Keratinocyte (primary cell): Measurements from ENCODE around the gene SLC39A5.
"Not testable (repeated sequence)": the region's sequence is repeated elsewhere in the genome, so short reads cannot be mapped to it uniquely, and the experiment has no call there.

Source experiments
- EZH2 ChIP-seq: IDR thresholded peaks from one replicate; pipeline ENCODE4 v1.6.1; 2012; ENCODE audit warnings: inconsistent platforms, mild to moderate bottlenecking, low read length, moderate library complexity
- TF ChIP-seq, protein P1 (sequence below), 3 experiments: IDR thresholded peaks in 1 of 3; conservative IDR thresholded peaks in 1 of 3; optimal IDR thresholded peaks in 1 of 3; 2 replicates in 2 of 3; 3 replicates in 1 of 3; pipeline versions ENCODE3 to v1.5.1; 2011; ENCODE audit warnings: low read length in 3 of 3, mild to moderate bottlenecking in 3 of 3, moderate library complexity in 2 of 3, control low read depth in 1 of 3, inconsistent platforms in 1 of 3; ENCODE audit not compliant: insufficient read depth in 2 of 3; ENCODE audit errors: extremely low read depth in 1 of 3

GRCh38 chr12:56284263-56284662 lies 54.4 kb downstream of the SLC39A5 start:
- TF ChIP-seq, protein P1, sequence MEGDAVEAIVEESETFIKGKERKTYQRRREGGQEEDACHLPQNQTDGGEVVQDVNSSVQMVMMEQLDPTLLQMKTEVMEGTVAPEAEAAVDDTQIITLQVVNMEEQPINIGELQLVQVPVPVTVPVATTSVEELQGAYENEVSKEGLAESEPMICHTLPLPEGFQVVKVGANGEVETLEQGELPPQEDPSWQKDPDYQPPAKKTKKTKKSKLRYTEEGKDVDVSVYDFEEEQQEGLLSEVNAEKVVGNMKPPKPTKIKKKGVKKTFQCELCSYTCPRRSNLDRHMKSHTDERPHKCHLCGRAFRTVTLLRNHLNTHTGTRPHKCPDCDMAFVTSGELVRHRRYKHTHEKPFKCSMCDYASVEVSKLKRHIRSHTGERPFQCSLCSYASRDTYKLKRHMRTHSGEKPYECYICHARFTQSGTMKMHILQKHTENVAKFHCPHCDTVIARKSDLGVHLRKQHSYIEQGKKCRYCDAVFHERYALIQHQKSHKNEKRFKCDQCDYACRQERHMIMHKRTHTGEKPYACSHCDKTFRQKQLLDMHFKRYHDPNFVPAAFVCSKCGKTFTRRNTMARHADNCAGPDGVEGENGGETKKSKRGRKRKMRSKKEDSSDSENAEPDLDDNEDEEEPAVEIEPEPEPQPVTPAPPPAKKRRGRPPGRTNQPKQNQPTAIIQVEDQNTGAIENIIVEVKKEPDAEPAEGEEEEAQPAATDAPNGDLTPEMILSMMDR (optimal IDR thresholded peaks at IDR 0.05 in 1 of 3, IDR thresholded peaks at IDR 0.05 in 1 of 3, conservative IDR thresholded peaks at IDR 0.05 in 1 of 3; ENCODE audit: extremely low read depth in 1 of 3, insufficient read depth in 2 of 3, low read length in 3 of 3): not testable (repeated sequence)
- not testable (repeated sequence) for TF ChIP-seq EZH2
